UCSD-AML1 (cell line): Measurements from ENCODE around the gene APBB1.

ENCODE experiments used
- DNase-seq: peaks from one replicate; lab custom pipeline; 2025; ENCODE audit not compliant: unreplicated experiment; lab: John Stamatoyannopoulos, UW

The APBB1 gene

DNA sequence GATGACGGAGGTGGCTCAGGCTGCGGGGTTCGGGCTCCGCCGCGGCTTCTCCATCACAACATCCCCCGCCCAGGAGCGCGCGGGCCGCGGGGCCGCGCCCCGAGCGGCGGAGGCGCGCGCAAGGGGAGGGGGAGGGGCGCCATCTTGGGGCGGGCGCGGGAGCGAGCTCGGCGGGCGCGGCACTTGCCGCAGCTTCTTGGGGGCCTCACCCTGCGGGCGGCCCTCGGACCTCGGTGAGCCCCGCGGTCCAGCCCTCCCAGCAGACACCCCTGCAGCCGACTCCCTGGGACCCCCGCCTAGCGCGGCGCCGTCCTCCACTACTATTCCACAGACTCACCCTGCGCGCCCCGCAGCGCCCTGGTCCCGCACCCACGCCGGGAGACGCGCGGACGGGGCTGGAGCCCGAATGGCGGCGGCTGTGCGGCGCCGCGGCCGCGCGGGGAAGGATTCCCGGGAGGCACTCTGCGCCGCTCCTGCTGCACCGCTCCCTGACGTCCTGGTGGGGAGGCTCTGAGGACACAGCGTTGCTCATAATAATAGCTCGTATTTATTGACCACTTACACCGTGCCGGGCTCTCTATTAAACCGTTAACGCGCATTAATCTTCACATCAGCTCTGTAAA, at the start of gene APBB1:
APBB1 (minus strand) TSS at position 86 of the 623 bp plus-strand sequence. CDS start 7,747 bp downstream, outside the sequence.
- DNase-seq, result no peak

DNA sequence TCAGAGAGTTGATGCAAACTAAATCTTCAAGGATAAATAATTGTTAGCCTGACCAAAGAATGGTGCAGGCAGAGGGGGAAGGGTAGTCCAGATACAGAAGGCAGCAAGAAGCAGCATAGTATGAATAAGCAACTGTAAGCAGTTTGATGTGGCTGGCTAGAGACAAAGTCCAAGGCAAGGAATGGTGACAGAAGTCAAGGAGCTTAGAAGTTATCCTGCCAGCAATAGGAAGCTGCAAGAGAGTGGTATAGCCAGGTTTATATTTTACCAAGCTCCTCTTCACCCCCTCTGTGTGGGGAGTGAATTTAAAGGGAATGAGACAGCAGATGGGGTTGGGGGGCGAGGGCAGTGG, 40.2 kb upstream of the APBB1 start:
- DNase-seq, result no peak

DNA sequence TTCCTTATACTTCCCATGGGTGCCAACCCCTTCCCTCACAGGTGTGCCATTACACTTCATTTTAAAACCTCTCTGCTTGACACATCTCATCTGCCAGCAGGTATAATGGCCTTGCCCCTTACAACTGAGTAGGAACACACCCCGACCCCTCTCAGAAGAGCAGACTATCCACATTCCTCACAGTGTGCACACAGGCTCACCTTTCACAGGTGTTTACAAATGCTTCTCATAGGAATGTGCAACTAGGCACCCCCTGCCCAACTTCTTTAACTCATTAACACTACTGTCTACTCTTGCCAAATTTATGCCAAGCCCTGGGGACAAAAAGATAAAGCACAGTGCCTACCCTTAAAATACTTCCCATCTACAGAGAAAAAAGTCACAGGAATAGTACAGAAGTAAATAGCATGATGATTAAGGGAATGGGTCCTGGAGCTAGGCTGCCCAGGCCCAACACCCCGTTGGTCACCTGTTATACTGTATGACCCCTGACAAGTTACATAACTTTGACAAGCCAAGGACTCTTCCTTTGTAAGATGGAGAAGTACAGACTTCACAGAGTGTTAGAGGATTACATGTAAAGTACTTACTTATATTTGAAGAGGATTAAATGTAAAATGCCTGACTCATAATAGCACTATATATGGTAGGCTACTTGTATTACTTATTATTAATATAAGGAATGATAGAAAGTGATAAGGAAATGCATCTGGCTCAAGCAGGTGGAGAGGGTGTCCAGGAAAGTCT, 39.6 kb upstream of the APBB1 start:
- no peak for DNase-seq

DNA sequence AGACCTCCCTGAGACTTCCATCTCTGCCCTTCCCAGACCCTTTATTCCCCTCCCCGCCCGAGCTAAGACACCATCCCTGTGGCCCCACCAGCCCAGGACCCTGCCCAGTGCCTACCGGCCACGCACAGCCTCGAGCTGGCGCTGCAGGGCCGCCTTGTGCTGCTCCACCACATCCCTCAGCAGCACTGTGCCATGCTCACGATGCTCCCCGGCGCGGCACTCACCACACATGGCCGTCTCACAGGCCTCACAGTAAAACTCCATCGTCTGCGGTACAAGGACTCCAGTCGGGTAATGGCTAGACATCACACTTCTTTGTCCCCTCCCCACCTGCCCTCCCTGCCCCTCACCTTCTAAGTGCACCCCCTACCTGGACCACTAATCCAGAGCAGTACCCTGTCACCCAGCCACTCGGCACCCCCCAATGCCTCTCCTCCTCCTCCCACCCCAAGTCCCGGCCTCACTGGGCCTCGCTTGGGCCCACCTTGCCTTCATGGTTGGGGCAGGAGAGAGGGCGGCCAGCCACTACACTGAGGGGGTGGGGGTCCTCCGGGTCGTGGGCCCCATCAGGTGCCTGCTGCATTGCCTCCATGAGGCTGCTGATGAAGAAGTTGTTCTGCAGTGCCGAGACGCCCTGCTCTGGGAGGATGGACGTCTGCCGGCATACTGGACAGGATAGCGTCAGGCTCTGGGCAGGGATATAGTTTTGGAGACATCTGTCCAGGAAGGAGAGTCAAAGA, 38.9 kb upstream of the APBB1 start:
- DNase-seq, result no peak

DNA sequence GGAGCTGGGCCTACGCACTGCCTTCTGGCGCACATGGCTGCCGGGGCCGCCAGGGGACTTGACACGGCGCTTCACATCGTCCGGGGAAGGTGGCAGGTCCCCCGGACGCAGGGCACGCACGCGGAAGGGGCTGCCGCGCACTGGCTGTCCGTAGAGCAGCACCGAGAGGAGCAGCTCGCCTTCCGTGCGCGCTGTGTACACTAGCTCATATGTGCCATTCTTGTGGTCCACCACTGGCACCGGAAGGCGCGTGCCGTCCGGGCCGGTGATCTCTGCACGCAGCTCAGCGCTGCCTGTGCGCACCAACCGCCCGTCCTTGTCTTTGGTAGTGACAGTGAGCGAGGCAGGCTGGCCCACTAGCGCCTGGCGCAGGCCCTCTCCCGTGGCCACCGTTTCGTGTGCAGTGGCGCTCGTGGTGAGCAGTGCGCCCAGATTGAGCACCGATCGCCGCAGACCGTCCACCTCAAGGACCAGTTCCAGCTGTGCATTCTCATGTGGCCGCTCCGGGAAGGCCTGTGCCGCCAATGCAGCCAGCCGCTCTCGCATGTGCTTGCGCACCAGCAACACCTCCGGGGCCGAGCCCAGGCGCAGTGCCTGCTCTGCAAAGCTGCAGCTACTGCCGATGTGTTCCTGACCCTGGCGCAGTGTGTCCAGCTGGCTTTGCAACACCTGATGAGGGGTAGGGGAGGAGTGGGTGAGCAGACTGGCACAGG, 37.6 kb upstream of the APBB1 start:
- DNase-seq, result no peak

DNA sequence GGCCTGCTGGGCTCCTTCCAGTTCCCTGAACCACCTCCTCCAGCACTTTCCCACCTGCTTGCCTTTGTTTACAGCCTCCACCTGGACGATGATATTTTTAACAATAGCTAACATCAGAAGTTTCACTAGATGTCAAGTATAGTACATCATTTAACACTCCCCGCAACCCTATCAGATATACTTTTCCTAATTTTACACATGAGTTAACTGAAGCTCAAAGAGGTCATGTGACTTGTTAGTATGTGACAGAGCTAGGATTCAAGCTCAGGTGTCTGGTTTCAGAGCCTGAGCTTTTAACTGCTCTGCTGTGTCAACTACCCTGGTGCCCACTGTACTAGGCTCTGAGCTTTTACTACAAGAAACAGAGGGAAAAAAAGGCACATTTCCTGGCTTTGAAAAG, 36.2 kb upstream of the APBB1 start:
- no peak for DNase-seq

DNA sequence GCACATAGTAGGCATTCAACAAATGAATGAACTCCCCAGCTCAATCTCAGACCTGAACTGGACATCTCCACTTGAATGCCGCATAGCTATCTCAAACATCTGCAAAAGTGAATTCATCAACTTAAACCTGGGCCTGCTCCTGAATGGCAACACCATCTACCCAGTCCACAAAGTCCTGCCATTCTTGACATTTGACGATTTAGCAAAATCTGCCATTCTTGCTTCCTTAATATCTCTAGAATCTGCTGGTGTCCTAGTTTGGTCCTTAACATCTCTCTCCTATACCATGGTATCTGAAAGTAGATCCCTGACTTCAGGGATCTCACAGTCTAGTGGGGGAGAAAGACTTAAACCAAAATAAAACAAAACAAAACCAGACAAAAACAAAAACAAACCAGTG, 34.3 kb upstream of the APBB1 start:
- DNase-seq, result no peak

DNA sequence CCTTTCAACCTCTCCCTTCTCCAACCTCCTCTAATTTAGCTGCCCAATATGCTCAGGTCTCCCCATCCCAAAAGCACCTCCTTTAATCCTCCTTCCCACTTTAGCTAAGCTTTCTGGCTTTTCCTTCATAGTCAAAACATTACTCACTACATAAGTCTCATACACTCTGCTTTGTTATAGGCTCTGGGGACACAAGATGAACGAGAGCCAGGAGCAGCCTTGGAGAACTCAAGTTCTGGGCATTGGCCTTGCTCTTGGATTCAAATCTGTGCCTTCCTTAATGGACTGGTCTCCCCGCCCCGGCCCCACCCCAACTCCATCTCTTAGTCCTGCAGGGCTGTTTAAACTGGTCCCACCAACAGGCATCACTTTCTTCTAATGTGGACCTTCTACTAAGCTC, 33.3 kb upstream of the APBB1 start:
- DNase-seq, result no peak

DNA sequence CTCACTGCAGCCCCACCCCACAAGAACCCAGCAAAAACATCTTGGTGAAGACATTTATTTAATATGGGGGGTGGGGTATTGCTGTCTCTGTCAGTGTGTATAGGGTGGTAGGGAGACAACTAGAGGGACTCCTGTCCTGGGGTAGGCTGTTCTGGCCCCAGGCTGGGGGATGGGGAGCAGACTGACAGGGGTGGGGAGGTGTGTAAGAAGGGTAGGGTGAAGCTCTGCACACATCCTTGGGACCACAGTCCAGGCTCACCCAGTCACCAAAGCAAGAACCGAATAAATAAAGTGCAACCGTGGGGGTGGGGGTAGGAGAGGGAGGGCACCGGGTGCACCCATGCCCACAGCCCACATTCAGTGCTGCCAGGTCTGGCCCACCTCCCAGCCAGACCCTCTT, 29.7 kb upstream of the APBB1 start:
- no peak for DNase-seq

DNA sequence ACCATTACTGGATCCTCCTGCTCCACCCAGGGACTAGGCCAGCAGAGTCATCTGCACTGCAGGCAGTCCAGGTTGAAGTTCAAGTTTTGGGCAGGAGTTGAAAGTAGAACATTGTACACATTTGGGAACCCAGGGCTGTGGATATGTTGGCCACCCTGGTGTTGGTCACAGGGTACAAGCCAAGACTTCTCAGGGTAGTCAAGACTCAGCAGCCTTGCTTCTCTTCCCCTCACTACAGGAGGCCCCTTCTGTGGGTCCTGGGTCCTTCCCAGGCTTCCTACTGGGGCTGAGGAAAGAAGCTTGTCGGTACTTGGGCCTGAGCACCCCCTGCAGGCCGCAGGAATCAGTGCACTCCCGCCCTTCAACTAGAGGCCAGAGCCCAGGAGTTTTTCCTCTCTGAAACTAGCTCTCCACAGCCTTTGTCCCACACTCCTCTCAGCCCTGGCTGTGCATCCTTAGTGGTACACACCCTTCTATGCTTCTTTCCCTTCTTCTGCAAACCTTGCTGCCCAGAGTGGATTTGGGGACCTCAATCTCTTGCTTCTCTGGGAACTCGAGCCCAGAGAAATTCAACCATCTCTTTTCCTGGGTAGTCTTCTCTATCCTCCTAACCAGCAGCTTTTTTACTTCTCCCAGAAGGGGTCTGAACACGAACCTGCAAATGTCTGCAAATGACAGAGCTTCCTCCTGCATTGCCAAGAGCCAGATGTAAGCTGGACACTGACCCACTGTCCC, 24.5 kb upstream of the APBB1 start:
- DNase-seq, result peak; percentile 59

DNA sequence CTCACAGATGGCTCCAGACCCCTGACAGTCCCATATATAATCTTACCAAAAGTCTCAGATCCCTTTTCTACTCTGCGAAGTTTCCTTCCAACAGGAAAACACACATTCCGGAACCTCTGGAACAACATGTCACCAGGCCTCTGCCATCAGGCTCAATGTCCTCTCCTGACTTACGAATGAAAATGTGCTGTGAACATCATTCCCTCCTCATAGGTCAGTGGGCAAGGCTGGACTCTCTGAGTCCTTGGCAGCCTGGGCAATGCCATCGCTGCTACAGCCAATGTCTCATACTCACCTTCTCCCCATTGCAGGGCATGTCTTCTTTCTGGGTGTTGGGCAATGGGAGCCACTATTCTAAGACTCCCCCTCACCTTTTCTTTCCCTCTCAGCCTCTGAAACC, 23.5 kb upstream of the APBB1 start:
- no peak for DNase-seq

DNA sequence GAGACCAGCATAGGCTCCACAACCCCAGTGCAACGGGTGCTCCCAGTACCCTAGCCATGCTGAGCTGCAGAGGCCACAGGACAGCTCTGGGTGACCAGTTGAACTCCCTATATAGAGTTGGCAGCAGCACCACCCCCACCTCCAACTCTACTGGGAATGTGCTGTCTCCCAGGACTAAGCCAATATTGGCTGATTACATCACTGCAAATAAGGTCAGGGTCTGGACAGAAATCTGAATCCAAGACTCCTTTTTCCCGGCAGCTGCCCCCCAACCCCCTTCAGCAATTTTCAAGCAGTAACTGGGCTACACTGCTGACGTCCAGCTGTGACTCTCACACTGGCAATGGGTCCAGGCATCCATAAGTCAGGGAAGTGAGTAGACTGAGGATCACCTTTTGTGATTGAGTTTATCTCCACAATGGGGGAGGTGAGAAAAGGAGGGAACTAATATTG, 22.0 kb upstream of the APBB1 start, which contains the start of gene HPX:
HPX (minus strand) TSS at position 82 of the 453 bp plus-strand sequence; CDS start at position 58, 24 bp downstream.
- no peak for DNase-seq

DNA sequence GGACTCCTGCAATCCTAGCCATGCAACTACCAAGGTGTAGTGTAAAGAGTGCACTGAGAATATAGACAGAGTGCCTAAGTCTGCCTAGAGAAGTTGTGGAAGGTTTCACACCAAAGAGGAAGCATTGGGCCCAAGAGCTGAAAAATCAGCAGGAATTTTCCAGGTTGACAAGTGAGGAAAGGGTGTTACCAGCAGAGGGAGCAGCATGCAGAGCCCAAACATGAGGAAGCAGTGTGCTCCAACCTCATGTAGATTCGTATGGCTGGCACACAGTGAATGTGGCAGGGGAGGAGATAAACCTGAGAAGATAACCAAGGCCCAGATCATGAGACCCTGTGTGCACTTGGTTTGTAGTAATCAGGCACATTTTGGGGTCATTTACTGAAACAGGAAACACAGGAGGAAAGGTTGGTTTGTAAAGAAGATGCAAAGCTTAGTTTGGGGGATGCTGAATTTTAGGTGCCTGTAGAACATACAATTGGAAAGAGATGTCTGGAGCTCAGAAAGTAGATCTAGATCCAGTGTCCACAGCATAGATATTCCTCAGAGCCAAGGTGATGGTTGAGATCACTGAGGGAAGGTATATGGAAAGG, 20.2 kb upstream of the APBB1 start:
- peak; percentile 47 for DNase-seq

DNA sequence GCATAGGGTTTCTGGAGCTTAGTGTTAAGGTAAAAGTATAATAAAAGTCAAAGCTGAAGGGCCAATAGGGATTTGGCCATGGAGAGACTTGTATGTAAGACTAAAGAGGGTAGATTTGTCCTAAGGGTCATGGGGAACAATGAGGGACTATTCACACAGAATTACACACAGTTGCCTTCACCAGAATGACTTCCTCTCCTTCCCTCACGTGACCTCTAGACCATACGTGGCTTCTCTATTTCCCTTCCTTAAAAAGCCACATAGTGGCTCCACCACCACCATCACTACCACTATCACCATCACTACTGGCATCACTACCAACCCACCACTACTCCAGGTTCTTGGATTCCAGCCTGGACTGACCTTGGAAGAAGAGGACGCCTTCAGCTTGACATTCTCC, 19.1 kb upstream of the APBB1 start:
- no peak for DNase-seq

DNA sequence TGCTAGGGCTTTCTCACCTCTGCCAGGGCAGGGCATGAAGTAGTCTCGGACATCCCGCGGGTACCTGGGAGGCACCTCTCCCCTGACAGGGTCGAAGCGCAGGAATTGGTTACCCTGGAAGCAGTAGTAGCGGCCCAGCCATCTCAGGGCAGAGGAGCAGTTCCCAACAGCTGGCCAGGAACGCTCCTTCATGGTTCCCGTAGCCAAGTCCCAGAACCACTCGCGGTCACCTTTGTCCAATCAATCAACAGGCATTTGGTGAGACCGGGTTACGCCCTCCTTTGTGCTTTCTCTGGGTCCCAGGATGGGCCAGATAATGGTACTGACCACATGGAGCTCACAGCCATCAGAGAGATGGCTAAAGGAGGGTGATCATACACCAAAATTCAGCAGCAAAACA, 18.5 kb upstream of the APBB1 start:
- DNase-seq, result no peak

DNA sequence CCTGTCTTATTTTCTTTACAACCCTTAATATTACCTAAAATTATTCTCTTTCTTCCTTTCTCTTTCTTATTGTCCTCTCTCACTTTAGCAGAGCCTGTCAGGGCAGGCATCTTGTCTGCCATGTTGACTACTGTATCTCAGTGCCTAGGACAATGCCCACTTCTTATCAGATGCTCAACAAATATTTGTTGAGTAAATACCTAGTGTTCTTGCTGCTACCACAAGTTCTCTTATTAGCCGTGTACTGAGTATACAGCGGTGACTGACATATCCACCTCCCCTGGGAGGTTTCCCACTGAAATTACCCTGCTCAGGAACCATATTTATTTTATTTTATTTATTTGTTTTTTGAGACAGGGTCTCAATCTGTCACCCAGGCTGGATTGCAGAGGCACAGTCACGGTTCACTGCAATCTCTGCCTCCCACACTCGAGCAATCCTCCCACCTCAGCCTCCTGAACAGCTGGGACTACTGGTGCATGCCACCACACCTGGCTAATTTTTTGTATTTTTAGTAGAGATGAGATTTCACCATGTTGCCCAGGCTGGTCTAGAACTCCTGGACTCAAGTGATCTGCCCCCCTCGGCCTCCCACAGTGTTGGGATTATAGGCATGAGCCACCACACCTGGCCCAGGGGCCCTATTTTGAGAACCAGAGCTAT, 15.2 kb upstream of the APBB1 start:
- no peak for DNase-seq

DNA sequence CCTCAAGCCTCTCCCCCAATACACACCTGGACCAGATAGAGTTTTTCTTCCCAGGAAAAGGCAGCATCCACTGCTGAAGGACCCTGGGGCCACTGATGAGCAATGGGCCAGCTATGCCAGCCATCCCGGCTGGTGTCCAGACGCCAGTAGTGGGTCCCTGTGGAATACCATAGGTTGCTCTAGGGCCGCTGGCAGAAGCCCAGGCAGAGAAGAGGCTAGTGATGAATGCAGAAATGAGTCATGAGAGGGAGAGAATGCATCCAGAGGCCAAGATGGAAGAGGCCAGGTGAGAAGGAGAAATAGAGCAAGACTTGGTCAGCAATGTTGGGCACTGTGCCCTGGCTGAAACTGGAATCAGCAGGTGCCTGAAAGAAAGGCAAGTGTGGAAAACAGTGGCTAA, 13.0 kb upstream of the APBB1 start:
- no peak for DNase-seq

DNA sequence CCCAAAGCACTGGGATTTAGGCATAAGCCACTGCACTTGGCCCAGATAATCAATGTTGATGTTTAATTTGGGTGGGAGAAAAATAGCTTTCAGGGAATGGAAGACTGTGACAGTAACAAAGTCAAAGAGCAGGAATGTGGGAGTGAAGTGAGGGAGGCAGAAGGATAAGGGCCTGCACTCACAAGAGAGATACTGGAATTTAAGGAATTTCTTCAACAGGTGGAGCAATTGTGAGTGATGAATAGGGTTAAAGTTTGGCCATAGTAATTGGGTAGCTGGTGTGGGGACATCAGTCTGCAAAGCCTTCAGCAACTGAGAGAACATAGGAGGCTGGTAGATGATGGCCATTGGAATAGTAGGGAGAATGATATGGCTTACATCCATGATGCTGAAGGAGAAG, 8.6 kb upstream of the APBB1 start:
- DNase-seq, result no peak

DNA sequence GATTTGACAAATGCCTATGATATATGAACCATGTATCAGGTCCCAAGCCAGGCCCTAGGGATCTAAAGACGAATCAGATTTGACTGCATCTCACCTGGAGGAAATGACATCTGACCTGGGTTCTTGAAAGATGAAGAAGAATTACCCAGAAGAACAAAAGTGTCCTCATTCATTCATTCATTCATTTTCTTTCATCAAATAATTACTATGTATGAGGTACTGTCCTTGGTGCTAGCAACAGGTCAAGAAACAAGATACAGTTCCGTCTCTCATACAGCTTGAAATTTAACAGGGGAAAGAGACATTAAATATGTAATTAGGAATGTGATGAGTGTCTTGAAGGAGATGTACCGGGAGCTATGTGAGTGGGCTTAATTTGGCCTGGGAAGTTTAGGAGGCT, 1.8 kb upstream of the APBB1 start:
- no peak for DNase-seq

DNA sequence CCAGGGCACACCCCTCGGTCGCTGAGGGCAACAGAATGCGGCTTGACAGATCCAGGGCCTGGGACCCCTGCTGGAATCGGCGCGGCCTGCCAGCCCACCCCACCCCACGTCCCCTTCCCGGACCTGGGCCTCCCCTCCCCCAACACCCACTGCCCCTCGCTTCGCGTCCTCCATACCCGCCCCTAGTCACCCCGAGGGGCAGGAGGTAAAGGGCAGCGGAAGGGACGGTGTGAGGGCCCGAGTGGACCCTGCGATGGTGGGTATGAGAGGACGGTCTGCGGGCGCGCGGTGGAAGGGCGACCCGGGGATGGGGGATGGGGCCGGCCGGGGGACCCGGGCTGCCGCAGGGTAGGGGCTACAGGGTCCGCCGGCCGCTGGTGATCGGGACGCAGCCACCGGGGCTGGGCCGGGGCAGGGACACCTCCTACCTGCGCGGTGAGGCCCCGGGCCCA, 311 bp downstream of the APBB1 start:
- no peak for DNase-seq
